Loucy (cell line): ENCODE data around the gene PLG.
"Not testable (repeated sequence)": the region's sequence is repeated elsewhere in the genome, so short reads cannot be mapped to it uniquely, and the experiment has no call there.

Experiments
- H2AFZ ChIP-seq: fragments of 200-600 bp; sonication (generic); 2 replicates; pipeline ENCODE4 v1.6.0; 2016; ENCODE audit warnings: antibody characterized with exemption, mild to moderate bottlenecking, low read length, moderate library complexity
- H3F3A ChIP-seq: fragments of 200-600 bp; 2 replicates; pipeline ENCODE4 v1.6.0; 2016; ENCODE audit warnings: antibody characterized with exemption, low read depth, mild to moderate bottlenecking
- H3K27me3 ChIP-seq: fragments of 200-600 bp; sonication (generic); 2 replicates; pipeline ENCODE4 v1.6.1; 2014; ENCODE audit warnings: low read length, mild to moderate bottlenecking; ENCODE audit not compliant: insufficient read depth, poor library complexity, severe bottlenecking
- H3K36me3 ChIP-seq: fragments of 200-600 bp; sonication (generic); 2 replicates; pipeline ENCODE4 v1.6.1; 2016; ENCODE audit warnings: low read length; ENCODE audit not compliant: insufficient read depth
- H3K4me1 ChIP-seq: fragments of 200-600 bp; sonication (generic); 2 replicates; pipeline ENCODE4 v1.5.1; 2014; ENCODE audit warnings: low read length, mild to moderate bottlenecking; ENCODE audit not compliant: insufficient read depth, poor library complexity, severe bottlenecking
- H3K4me2 ChIP-seq: fragments of 200-600 bp; sonication (generic); 2 replicates; pipeline ENCODE4 v1.6.0; 2014; ENCODE audit warnings: antibody characterized with exemption, low read length, low read depth, mild to moderate bottlenecking; ENCODE audit not compliant: poor library complexity, severe bottlenecking
- H3K4me3 ChIP-seq: fragments of 200-600 bp; sonication (generic); 2 replicates; pipeline ENCODE4 v1.5.1; 2014; ENCODE audit warnings: low read length, mild to moderate bottlenecking, mixed read lengths; ENCODE audit not compliant: poor library complexity, severe bottlenecking
- H3K79me2 ChIP-seq: fragments of 200-600 bp; sonication (generic); 2 replicates; pipeline ENCODE4 v1.6.1; 2014; ENCODE audit warnings: low read length; ENCODE audit not compliant: insufficient read depth
- H3K9ac ChIP-seq: fragments of 200-600 bp; sonication (generic); 2 replicates; pipeline ENCODE4 v1.6.0; 2014; ENCODE audit warnings: mild to moderate bottlenecking, low read depth, low read length, moderate library complexity; ENCODE audit not compliant: poor library complexity, severe bottlenecking
- H3K9me2 ChIP-seq: fragments of 200-600 bp; sonication (generic); replicated peaks from 2 replicates; pipeline ENCODE4 v1.6.1; 2016; ENCODE audit warnings: low read depth, low read length, mixed read lengths
- H3K9me3 ChIP-seq: fragments of 200-600 bp; sonication (generic); 2 replicates; pipeline ENCODE4 v1.6.1; 2014; ENCODE audit warnings: mild to moderate bottlenecking, antibody characterized with exemption, low read length, low read depth; ENCODE audit not compliant: insufficient read depth
- H4K20me1 ChIP-seq: fragments of 200-600 bp; sonication (generic); 2 replicates; pipeline ENCODE4 v1.6.0; 2014; ENCODE audit warnings: antibody characterized with exemption, low read length, mild to moderate bottlenecking; ENCODE audit not compliant: insufficient read depth, poor library complexity, severe bottlenecking
- EZH2phosphoT487 ChIP-seq: fragments of 200-600 bp; IDR thresholded peaks from 2 replicates; pipeline ENCODE4 v1.6.1; 2018; ENCODE audit warnings: antibody characterized with exemption, mild to moderate bottlenecking, moderate library complexity, borderline replicate concordance
- TF ChIP-seq, protein P1 (sequence below): fragments of 200-600 bp; sonication (generic); conservative IDR thresholded peaks from 2 replicates; pipeline ENCODE4 v1.5.1; 2014; ENCODE audit warnings: mild to moderate bottlenecking, antibody characterized with exemption, low read length

PLG gene

DNA sequence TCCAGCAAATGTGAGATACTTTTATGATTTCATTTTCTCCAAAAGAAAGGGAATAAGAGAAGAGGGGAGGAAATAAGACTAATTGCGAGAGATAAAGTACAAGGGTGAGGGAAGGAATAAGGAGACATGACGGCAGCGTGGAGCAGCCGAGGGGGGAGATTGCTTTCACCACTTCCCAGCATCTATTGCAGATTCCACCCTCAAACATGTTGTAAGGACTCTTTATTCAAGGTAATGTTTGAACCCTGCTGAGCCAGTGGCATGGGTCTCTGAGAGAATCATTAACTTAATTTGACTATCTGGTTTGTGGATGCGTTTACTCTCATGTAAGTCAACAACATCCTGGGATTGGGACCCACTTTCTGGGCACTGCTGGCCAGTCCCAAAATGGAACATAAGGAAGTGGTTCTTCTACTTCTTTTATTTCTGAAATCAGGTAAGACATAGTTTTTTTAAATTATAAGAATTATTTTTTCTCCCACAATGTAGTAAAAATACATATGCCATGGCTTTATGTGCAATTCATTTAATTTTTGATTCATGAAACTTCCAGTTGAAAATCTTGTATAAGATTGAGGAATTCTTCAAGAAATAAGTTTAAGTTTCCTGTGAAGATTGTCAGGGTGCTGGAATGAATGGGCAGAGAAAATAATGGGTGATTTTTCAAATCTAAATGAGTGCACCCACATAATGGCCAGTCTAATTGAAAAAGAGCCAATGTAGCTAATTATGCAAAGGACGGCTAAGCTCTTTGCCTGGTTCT is at the start of gene PLG:
TSS of gene PLG (plus strand) at position 327 of the 763 bp plus-strand sequence. CDS start at position 388, 61 bp downstream.
- not testable (repeated sequence) for H3K4me2 ChIP-seq, H3K9me3 ChIP-seq, H4K20me1 ChIP-seq, H3F3A ChIP-seq, H3K79me2 ChIP-seq, H3K4me3 ChIP-seq, H3K4me1 ChIP-seq, H3K9ac ChIP-seq, H2AFZ ChIP-seq, H3K9me2 ChIP-seq, H3K27me3 ChIP-seq, H3K36me3 ChIP-seq

DNA sequence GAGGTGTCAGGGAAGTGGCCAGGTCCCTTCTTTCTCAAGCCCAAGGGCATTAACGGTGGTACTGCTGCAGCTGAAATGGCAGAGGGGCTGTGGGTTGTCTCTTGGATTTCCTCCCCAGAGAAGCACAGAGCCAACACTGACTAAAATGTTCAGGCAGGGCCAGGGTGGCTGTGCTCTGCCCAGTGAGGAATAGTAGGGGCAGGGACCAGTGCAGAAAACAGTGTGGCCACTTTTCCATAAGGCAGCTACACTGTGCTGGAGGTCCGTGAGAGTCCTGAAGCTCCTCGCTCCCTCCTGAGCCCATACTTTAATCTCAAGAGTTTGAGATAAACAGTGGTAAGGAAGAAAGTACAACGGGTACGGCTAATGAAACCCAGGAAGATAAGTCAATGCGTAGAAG is 42.5 kb upstream of the PLG start:
- TF ChIP-seq, protein P1, sequence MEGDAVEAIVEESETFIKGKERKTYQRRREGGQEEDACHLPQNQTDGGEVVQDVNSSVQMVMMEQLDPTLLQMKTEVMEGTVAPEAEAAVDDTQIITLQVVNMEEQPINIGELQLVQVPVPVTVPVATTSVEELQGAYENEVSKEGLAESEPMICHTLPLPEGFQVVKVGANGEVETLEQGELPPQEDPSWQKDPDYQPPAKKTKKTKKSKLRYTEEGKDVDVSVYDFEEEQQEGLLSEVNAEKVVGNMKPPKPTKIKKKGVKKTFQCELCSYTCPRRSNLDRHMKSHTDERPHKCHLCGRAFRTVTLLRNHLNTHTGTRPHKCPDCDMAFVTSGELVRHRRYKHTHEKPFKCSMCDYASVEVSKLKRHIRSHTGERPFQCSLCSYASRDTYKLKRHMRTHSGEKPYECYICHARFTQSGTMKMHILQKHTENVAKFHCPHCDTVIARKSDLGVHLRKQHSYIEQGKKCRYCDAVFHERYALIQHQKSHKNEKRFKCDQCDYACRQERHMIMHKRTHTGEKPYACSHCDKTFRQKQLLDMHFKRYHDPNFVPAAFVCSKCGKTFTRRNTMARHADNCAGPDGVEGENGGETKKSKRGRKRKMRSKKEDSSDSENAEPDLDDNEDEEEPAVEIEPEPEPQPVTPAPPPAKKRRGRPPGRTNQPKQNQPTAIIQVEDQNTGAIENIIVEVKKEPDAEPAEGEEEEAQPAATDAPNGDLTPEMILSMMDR: no peak
- TF ChIP-seq EZH2phosphoT487: no peak
- H3K9ac ChIP-seq: no peak overlapping the region
- H3K9me2 ChIP-seq: no peaks in the 10 kb centered on the region
- H3K4me3 ChIP-seq: no peak overlapping the region
- H2AFZ ChIP-seq: no peak overlapping the region
- H3F3A ChIP-seq: no peaks in the 10 kb centered on the region
- no peaks in the 10 kb centered on the region for H4K20me1 ChIP-seq
- no peaks in the 10 kb centered on the region for H3K4me1 ChIP-seq
- H3K4me2 ChIP-seq: no peak overlapping the region
- H3K27me3 ChIP-seq: no peaks in the 10 kb centered on the region
- H3K36me3 ChIP-seq: no peaks in the 10 kb centered on the region
- H3K9me3 ChIP-seq: no peaks in the 10 kb centered on the region
- no peaks in the 10 kb centered on the region for H3K79me2 ChIP-seq

GRCh38 chr6:160661216-160661615 is 40.8 kb upstream of the PLG start:
- TF ChIP-seq, protein P1: no peak
- TF ChIP-seq EZH2phosphoT487: no peak

DNA sequence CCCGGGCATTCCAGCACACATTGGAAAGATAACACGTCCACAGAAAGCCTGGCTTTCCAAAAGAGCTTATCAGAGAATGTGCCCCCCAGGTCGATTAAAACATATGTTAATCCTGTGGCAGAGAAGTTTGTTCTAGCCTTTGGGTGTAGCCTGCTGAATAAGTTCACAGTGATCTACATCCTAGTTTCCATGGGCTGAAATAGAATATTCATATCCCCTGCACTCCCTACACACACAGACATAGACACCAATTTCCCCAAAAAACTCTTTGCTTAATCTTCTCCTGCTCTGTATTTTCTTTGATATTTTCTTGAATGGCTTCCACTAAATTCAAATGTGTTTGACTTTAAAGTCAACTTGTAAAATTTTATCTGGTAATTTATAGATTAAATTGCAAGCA is 39.6 kb upstream of the PLG start:
- Histone ChIP-seq H4K20me1 (no peaks in the 10 kb centered on the region), H3K36me3 (no peaks in the 10 kb centered on the region), H3K79me2 (no peaks in the 10 kb centered on the region), H3K4me2 (no peak overlapping the region), H3K9ac (no peak overlapping the region), H3K27me3 (no peaks in the 10 kb centered on the region), H3K4me3 (no peak overlapping the region), H3K4me1 (no peaks in the 10 kb centered on the region), H3K9me2 (no peaks in the 10 kb centered on the region), H2AFZ (no peak overlapping the region), H3F3A (no peaks in the 10 kb centered on the region), H3K9me3 (no peaks in the 10 kb centered on the region)
- TF ChIP-seq, protein P1: no peak
- TF ChIP-seq EZH2phosphoT487: no peak

More at GRCh38 chr6:160661216-160661615, 40.8 kb upstream of the PLG start:
- H4K20me1 ChIP-seq: no peaks in the 10 kb centered on the region
- no peaks in the 10 kb centered on the region for H3F3A ChIP-seq
- no peak overlapping the region for H3K4me2 ChIP-seq
- H3K4me3 ChIP-seq: no peak overlapping the region
- no peaks in the 10 kb centered on the region for H3K9me2 ChIP-seq
- no peaks in the 10 kb centered on the region for H3K27me3 ChIP-seq
- H3K9me3 ChIP-seq: no peaks in the 10 kb centered on the region
- H3K9ac ChIP-seq: no peak overlapping the region
- H3K79me2 ChIP-seq: no peaks in the 10 kb centered on the region
- H3K4me1 ChIP-seq: no peaks in the 10 kb centered on the region
- H3K36me3 ChIP-seq: no peaks in the 10 kb centered on the region
- H2AFZ ChIP-seq: no peak overlapping the region
